GM12878 (cell line): Measurements from ENCODE around the gene LRTM2. TPM values are rescaled to one million over a fixed set of nuclear protein-coding genes. Genes with fewer than 3 reads are reported as not detected.

Experiments used
- ATAC-seq: fragments of 200-7000 bp; cut with Tn5 transposase; 3 replicates; pipeline ENCODE4 v1.9.1; 2020; ENCODE audit warnings: mild to moderate bottlenecking, moderate library complexity
- BruUV-seq: library from RNA; stranded (reverse); fragments of 400-500 nt; replicated peaks from 2 replicates; lab custom pipeline; 2021; lab: Mats Ljungman, UMichigan
- CTCF ChIA-PET: fragments of 300-600 bp; sonication (Branson Sonifier 250); formaldehyde crosslinking; extraction: SDS; loops from one replicate; lab custom pipeline; 2021; ENCODE audit warnings: inconsistent platforms; lab: Yijun Ruan, JAX
- POLR2A ChIA-PET: fragments of 350-600 bp; formaldehyde crosslinking; extraction: SDS; loops from one replicate; lab custom pipeline; 2021; ENCODE audit warnings: inconsistent platforms; lab: Charles Lee
- RAD21 ChIA-PET: fragments of 300-600 bp; sonication (Branson Sonifier 250); formaldehyde crosslinking; loops from one replicate; lab custom pipeline; 2023; ENCODE audit warnings: antibody characterized with exemption; ENCODE audit not compliant: unreplicated experiment; lab: Charles Lee
- SMC1A ChIA-PET: fragments of 300-600 bp; sonication (Branson Sonifier 250); formaldehyde crosslinking; loops from one replicate; lab custom pipeline; 2023; ENCODE audit not compliant: unreplicated experiment, uncharacterized antibody; lab: Charles Lee
- DNase-seq: peaks from one replicate; pipeline ENCODE4 v3.0.0-alpha.2; 2011; ENCODE audit warnings: low read depth, low spot score
- FAIRE-seq: peaks from 3 replicates; lab custom pipeline; 2011; peaks lifted over from hg19 to GRCh38; lab: Jason Lieb, UNC
- H2AFZ ChIP-seq: 2 replicates; pipeline ENCODE4 v1.6.0; 2011; ENCODE audit warnings: low read depth, low read length, control low read depth; ENCODE audit not compliant: control insufficient read depth
- H3K27ac ChIP-seq: 2 replicates; pipeline ENCODE4 v1.5.1; 2011; ENCODE audit warnings: control low read depth; ENCODE audit not compliant: control insufficient read depth, insufficient read depth
- H3K27me3 ChIP-seq, 2 experiments: replicated peaks in 1 of 2; 2 replicates each; pipeline versions ENCODE4 v1.6.0 to v1.6.1; 2011; ENCODE audit warnings: low read length in 1 of 2; ENCODE audit not compliant: control insufficient read depth in 2 of 2, insufficient read depth in 2 of 2
- H3K36me3 ChIP-seq, 2 experiments: 2 replicates each; pipeline ENCODE4 v1.5.1; 2011; ENCODE audit warnings: low read length in 1 of 2; ENCODE audit not compliant: control insufficient read depth in 2 of 2, insufficient read depth in 2 of 2
- H3K4me1 ChIP-seq: 2 replicates; pipeline ENCODE4 v1.6.1; 2011; ENCODE audit warnings: mild to moderate bottlenecking, low read length, moderate library complexity, mixed read lengths; ENCODE audit not compliant: control insufficient read depth, insufficient read depth
- H3K4me2 ChIP-seq: 2 replicates; pipeline ENCODE4 v1.6.0; 2011; ENCODE audit warnings: control low read depth; ENCODE audit not compliant: control insufficient read depth, insufficient read depth
- H3K4me3 ChIP-seq: fragments of 200-600 bp; sonication (generic); 2 replicates; pipeline ENCODE4 v1.5.1; 2016
- H3K79me2 ChIP-seq: 2 replicates; pipeline ENCODE4 v1.6.0; 2011; ENCODE audit warnings: low read length; ENCODE audit not compliant: control insufficient read depth, insufficient read depth
- H3K9ac ChIP-seq: 2 replicates; pipeline ENCODE4 v1.8.0; 2011; ENCODE audit warnings: low read length, control low read depth, mixed read lengths; ENCODE audit not compliant: control insufficient read depth, insufficient read depth
- H3K9me3 ChIP-seq: replicated peaks from 3 replicates; pipeline ENCODE4 v1.5.1; 2011; ENCODE audit warnings: mild to moderate bottlenecking, low read length; ENCODE audit not compliant: control insufficient read depth, insufficient read depth
- H4K20me1 ChIP-seq: 2 replicates; pipeline ENCODE4 v1.6.0; 2011; ENCODE audit not compliant: control insufficient read depth, insufficient read depth
- NFIC ChIP-seq: IDR thresholded peaks from 2 replicates; pipeline ENCODE4 v1.6.1; 2012; ENCODE audit warnings: low read depth, mild to moderate bottlenecking, inconsistent platforms, low read length, moderate library complexity
- POLR2A ChIP-seq: IDR thresholded peaks from 2 replicates; pipeline ENCODE4 v1.6.1; 2011; ENCODE audit warnings: low read depth, mild to moderate bottlenecking, low read length
- POLR2AphosphoS2 ChIP-seq: IDR thresholded peaks from 2 replicates; pipeline ENCODE4 v1.6.1; 2011; ENCODE audit warnings: low read depth, mild to moderate bottlenecking, low read length, improper control_type of control experiment, moderate library complexity
- ZNF384 ChIP-seq: IDR thresholded peaks from 2 replicates; pipeline ENCODE4 v1.6.1; 2012; ENCODE audit warnings: low read depth, mild to moderate bottlenecking, low read length, improper control_type of control experiment, borderline replicate concordance
- WGBS: methylation state at CpG from one replicate; pipeline ENCODE4 v1.1.6; 2016; ENCODE audit warnings: low lambda C conversion rate; ENCODE audit not compliant: insufficient replicate concordance, insufficient coverage; ENCODE audit errors: missing lambda C conversion rate; 5-methylcytosine and 5-hydroxymethylcytosine counted together
- in situ Hi-C: fragments of 300-500 bp; cut with MboI; formaldehyde crosslinking; loops from 9 replicates; pipeline ENCODE4 v1.14.3; 2018; ENCODE audit warnings: mixed read lengths
- intact Hi-C: fragments of 100-400 bp; cut with micrococcal nuclease; formaldehyde crosslinking; loops from one replicate; pipeline ENCODE4 v1.14.2; 2022; ENCODE audit not compliant: unreplicated experiment
- polyA plus RNA-seq, 11 experiments: library from polyadenylated mRNA; depleted of rRNA in 4 of 11; unstranded in 6 of 11; stranded (reverse) in 5 of 11; fragments of >200 nt; fragmentation: Nextera tagmentation in 4 of 11; fragmentation: Illumina TruSeq in 1 of 11; extraction: Ambion mirVana in 4 of 11; extraction: Trizol in 1 of 11; gene quantifications; 1 replicate in 1 of 11; 2 replicates in 10 of 11; pipeline versions ENCODE4 v1.2.1 to v1.2.3, GENCODE V29; 2011 to 2016; ENCODE audit warnings: inconsistent platforms in 2 of 11, missing spikeins in 2 of 11, low read depth in 1 of 11
- total RNA-seq, 4 experiments: library from RNA; depleted of rRNA in 3 of 4; stranded (reverse); fragments of >200 nt in 3 of 4; fragmentation: Illumina TruSeq in 1 of 4; extraction: Trizol in 1 of 4; gene quantifications; 2 replicates each; pipeline versions ENCODE4 v1.2.1 to v1.2.3, GENCODE V29; 2013 to 2021
- TF ChIP-seq, protein P1 (sequence below): fragments of 450-650 bp; IDR thresholded peaks from 2 replicates; pipeline ENCODE4 v1.6.1; 2016; ENCODE audit warnings: mild to moderate bottlenecking

The LRTM2 gene
- total and polyA plus RNA-seq, 10 of the 15 experiments (the other 5 are each of a cell fraction or from before 2014, with no cell fraction given) = 0.05 TPM; not detected in 9

DNA sequence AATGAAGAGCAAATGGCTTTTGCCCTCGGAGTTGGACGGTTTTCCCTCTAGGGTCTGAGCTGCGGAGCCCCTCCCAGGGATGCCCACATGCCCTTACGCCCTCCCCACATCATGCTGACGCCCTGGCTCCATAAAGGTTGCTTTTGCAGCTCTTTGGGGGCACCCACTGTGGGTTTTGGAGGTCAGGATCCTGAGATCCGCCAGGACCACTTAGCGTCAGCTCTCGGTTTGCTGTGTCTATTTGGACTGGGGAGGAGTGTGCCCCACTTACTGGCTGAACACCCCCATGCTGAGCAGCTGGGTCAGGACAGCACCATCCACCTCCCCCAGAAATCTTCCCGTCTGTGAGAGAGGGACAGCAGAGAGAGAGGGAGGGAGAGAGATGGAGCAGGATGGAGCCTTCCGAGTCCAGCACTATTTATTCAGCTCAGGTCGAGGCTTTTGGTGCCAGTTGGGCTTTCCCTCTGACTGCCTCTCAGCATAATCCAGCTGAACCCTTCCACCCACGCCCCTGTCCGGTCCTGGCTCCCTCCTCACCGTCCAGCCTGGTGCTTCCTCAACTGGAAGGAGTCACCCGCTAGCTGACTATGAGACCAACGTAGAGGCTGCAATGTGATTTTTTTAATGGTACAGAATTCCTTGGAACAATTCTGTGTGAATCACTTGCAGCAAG, 18.9 kb upstream of the LRTM2 start:
- Histone ChIP-seq H3K27ac (no peak overlapping the region), H3K9me3 (no peaks in the 10 kb centered on the region), H3K36me3 (no peaks in the 10 kb centered on the region; a peak in 1 of 4 replicates), H3K27me3 (no peaks in the 10 kb centered on the region), H3K9ac (no peak overlapping the region), H4K20me1 (no peaks in the 10 kb centered on the region), H2AFZ (no peak overlapping the region), H3K4me3 (no peak overlapping the region), H3K79me2 (no peaks in the 10 kb centered on the region; the same call in 1 of the 2 replicates), H3K4me2 (no peak overlapping the region), H3K4me1 (peaks cover 2% of the 10 kb centered on the region; the same call in 1 of the 2 replicates)
- ATAC-seq (no peak), DNase-seq (no peak), FAIRE-seq (no peak)
- WGBS = 50% methylated on average over 15 of the region's 16 CpGs
- ChIA-PET SMC1A (interaction anchor here (0.7 to 1.5 kb wide), 4 partner anchors 123 to 138 kb away, joined by 3 to 15 read pairs (median 4); no protein-coding TSS in a partner anchor), RAD21 (interaction anchor here (0.6 to 1.7 kb wide), 3 partner anchors 10 to 138 kb away, joined by 3 to 17 read pairs (median 3); no protein-coding TSS in a partner anchor), POLR2A (interaction anchor here (1.1 kb wide), 1 partner anchor 139 kb away, joined by 3 read pairs; no protein-coding TSS in a partner anchor), CTCF (interaction anchor here (0.9 to 1.3 kb wide), 5 partner anchors 13 to 233 kb away, joined by 3 to 13 read pairs (median 3); no protein-coding TSS in a partner anchor)
- intact Hi-C loops (no loop called here), in situ Hi-C loops (no loop called here)
- BruUV-seq = no TSS peak
- TF ChIP-seq, protein P1, sequence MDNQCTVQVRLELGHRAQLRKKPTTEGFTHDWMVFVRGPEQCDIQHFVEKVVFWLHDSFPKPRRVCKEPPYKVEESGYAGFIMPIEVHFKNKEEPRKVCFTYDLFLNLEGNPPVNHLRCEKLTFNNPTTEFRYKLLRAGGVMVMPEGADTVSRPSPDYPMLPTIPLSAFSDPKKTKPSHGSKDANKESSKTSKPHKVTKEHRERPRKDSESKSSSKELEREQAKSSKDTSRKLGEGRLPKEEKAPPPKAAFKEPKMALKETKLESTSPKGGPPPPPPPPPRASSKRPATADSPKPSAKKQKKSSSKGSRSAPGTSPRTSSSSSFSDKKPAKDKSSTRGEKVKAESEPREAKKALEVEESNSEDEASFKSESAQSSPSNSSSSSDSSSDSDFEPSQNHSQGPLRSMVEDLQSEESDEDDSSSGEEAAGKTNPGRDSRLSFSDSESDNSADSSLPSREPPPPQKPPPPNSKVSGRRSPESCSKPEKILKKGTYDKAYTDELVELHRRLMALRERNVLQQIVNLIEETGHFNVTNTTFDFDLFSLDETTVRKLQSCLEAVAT = no peak
- TF ChIP-seq ZNF384 (no peak), POLR2A (no peak), NFIC (no peak), POLR2AphosphoS2 (no peak)
